NCI-H345 treated with DMSO at 0.1 percent for 48 hours (cell line): ENCODE measurements around the gene LLGL1.

Experiments
- DNase-seq: peaks from one replicate; lab custom pipeline; 2025; ENCODE audit not compliant: unreplicated experiment; lab: John Stamatoyannopoulos, UW

The LLGL1 gene

GRCh38 chr17:18250708-18251107 lies 25.3 kb downstream of the LLGL1 start:
- DNase-seq: no peak

GRCh38 chr17:18251204-18251603 lies 25.8 kb downstream of the LLGL1 start:
- no peak for DNase-seq

DNA sequence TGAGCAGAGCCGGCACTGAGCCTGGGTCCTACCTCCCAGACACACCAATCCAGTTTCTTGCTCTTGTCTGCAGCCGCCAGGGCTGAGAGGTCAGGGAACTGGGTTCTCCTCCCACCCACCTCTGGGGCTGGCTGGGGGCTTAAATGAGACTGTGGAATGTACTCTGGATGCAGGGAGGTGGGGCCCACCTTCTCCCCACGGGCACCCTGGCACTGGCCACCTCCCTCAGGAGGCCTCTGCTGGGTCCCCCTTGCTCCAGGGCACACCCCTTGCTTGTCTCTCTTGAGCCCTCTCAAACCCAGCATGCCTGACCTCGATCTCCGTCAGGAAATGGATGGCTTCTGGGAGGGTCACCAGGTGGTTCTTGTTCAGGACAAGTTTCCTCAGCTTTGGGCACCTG lies 26.7 kb downstream of the LLGL1 start:
- no peak for DNase-seq

DNA sequence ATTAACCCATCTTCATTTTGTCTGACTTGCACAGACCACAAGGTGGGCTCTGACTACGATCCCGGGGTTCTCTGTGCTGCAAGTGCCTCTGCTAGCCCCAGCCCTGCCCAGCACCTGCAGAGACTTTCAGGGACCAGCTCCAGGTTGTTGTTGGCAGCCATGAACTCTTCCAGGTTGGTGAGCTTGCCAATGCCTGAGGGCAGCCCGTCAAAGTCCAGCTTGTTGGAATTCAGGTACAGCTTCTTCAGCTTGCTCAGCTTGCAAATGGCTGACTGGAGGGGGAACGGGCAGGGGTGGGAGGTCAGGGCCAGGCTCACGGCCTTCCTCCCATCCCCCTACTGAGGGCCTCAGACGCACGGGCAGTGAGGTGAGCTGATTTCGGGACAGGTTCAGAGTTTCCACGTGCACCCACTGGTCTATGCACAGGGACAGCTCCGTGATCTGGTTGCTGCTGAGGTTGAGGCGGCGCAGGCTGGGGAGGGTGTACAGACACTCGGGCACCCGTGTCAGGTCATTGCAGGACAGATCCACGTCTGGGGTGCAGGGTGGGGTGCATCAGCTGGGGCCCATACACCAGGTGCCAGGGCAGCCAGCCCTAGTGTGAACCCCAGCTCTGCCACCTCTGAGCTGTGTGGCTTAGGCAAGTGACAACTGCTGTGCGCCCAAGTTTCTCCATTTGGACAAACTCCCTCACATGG lies 27.9 kb downstream of the LLGL1 start:
- no peak for DNase-seq

DNA sequence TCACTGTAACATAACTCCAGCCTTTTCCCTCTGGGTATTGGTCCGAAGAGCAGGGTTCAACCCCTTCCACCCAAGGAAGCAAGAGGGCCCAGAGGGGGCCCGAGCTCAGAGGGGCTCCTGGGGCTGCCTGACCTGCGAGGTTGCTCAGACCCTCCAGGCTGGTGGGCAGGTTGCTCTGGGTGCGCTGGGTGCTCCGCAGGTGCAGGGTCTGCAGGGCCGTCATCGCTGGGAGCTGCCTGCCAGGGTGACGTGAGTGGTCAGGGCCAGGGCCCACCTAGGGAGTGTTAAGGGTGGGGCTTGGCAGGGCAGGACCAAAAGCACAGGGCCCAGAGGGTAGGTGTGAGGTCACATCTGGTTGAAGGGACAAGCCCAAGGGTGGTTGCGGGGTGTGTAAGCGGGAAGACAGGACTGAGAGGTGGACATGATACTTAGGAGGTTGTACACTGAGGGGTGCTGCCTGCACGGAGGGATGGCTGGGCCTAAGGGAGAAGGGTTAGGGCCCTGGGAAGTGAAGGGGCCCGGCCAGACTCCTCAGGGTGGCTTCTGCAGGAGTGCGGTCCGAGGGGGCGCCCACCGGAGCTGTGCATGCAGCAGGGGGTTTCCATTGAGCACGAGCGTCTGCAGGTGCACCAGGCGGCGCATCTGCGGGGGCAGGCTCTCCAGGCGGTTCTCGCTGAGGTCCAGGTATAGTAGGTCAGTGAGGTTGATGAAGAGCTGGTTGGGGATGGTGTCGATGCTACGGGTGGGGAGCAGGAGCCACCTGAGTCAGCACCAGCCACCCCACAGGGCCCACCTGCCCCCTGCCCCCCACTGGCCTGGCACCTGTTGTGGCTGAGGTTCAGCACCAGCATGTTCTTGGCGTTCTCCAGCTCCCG lies 28.7 kb downstream of the LLGL1 start:
- no peak for DNase-seq

DNA sequence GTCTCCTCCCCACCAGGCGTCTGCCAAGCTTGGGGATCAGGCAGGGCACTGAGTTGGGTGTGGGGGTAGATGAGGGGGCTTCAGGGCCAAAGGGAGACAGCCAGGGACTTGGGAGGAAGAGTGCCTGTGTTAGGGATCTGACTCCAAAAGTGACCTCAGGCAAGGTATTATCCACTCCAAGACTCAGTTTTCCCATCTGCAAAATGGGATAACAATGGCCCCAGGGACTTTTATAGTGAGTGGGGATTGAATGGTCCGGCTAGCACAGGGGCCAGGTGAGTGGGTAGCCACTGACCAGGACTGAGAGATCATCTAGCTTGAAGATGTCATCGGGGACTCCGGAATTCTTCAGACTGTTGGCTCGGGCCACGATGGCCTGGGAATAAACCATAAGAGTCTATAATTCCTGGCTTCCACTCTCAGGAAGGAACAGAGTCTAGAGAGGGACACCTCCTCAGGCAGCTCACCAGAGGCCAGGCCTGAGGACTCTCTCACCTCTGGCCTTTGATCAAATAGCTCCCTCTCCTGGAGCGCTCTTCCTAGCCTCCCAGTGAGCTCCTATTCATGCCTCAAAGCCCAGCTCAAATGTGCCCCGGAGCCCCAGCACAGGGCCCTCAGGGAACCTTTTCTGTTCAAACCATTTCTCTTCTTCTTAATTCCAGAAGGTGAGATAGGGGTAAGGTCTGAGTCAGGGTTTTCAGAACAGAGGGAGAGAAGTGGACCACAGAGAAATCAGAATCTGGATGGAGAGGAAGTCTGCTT lies 29.6 kb downstream of the LLGL1 start:
- DNase-seq: no peak

- no peak for DNase-seq
Measured at GRCh38 chr17:18256351-18256750, 30.9 kb downstream of the LLGL1 start.

GRCh38 chr17:18256776-18257175 lies 31.3 kb downstream of the LLGL1 start:
- no peak for DNase-seq

GRCh38 chr17:18257268-18257981 lies 32.0 kb downstream of the LLGL1 start:
- DNase-seq: no peak

DNA sequence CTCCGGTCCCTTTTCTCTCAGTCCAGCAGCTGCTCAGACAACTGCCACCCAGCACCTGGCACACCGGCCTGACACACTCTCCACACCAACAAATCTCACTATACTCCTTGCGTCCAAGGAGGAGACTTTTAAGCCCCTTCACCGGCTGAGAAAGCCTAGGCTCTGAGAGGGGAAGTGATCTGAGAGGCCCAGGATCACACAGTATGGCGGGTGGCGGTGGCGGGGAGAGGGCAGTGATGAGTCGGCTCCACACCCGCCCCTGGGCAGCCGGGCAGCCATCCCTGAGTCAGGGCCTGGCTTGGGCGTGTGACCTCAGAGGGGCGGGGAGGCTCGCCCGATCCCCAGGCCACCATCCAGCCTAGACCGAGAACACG lies 32.5 kb downstream of the LLGL1 start:
- DNase-seq: no peak

DNA sequence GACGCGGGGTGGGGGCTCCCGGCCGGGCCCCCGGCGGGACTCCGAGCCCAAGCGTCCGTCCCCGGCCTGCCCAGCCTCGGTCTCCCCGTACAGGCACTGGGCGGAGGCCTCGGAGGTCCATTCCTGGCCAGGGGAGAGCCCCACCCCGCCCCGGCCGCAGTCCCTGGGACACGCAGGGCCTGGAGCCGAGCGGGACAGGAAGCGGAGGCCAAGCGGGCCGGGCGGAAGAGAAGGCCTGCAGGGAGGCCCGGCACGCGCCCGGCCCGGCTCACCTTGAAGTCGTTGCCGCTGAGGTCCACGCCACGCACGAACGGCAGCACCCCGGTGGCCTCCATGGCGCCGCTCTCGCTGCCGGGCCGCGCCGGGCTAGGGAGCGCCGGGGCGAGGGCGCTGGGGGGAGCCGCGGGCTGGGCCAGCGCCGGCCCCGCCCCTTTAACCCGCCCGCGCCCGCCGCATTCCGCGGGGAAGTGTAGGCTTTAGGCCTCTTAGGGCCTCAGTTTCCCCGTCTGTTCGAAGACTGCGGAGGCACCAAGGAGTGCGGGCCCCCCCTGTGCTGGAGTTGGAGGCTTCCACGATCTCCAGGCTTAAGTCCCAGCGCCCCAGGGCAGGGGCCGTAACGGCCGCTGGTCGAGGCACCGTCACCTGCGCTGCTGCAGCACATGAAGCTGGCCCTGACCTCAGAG lies 33.1 kb downstream of the LLGL1 start, which contains the start of gene FLII:
TSS of gene FLII (minus strand) at position 383 of the 683 bp plus-strand sequence. CDS start at position 335, 48 bp downstream.
- DNase-seq: no peak

DNA sequence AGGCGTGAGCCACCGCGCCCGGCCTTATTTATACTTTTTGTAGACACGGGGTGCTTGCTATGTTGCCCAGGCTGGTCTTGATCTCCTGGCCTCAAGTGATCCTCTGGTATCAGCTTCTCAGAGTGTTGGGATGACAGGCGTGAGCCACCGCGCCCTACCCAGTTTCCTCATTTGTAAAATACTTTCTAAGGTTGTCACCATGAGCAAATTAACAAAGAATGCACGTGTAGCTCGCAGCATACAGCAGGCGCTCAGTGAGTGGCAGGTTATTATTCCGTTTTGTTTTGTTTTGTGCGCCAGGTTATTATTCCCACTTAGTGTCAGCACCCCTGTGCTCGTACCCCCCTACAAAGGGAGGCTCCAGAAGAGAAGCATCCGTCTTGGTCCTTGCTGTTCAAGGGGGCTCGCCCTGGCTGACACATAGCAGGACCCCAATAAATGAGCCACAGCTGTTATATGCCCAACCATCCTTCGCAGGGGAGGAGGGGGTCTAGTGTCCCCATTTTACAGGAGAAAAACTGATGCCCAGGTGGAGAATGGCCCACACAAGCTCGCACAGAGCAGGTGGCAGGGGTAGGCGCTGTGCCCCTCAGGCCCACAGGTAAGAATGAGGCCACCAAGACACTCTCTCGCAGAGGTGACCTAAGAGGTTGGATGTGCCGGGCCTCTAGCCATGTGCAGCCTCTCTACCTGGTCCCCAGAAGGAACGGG lies 34.3 kb downstream of the LLGL1 start:
- DNase-seq: no peak

DNA sequence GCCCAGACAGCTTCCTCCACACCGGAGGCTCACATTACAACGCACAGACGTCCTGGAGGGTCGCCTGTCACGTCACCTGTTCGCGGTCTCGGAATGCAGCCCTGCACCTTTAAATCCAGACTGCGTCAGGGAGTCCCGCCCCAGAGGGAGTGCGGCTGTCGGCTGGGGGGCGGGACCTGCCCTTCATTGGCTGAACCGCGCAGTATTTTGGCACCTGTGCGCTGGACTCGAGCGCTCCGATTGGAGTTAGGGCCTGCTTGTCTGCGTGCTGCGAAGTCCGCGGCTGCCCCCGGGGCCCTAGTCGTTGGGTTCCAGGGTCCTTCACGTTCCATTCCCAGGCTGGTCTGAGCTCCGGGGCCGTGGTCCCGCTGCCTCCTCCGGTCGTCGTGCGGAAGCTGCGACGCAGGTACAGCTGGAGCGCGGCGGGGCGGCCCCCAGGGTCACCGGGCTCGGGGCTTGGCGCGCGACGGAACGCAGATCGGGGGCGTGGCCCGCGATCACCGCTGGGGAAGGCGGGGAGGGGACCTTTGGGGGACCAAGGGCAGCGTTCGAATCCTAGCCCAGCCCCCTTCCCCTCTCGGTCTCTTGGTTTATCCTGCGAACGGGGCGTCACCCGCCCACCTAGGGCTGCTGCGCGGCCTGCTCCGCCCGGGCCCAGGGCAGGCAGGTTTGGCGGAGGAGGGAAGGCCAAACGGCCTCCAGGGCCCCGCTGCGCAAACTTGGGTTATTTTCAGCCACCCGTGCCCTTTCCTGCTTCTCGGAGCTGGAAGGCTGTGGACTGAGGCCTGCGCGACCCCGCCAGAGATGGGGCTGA lies 35.1 kb downstream of the LLGL1 start, which contains the start of gene MIEF2:
TSS of gene MIEF2 (plus strand) at position 331 of the 814 bp plus-strand sequence. CDS start 2,059 bp downstream, outside the sequence.
- DNase-seq: peak; percentile 81

- no peak for DNase-seq
Measured at GRCh38 chr17:18261146-18261515, 35.7 kb downstream of the LLGL1 start.

DNA sequence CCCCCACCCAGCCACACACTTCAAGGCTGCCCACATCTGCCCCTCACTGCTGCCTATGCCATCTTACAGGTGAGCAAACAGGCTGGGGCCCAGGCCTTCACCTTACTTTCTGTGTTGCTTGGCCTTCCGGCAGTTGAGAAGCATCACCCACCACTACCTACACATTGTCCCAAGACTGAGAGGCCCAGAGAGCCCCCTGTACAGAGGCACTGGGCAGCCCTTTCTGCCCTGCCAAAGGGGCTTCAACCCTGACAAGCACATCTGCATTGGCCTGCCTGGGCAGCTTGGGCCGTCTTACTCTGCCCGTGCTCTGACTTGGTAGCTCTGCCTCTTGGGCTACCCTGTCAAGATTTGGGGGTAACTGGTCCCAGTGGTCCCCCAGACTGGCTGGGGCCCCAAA lies 36.2 kb downstream of the LLGL1 start:
- no peak for DNase-seq

- DNase-seq: no peak
Measured at GRCh38 chr17:18262111-18262510, 36.7 kb downstream of the LLGL1 start.

- DNase-seq: no peak
Measured at GRCh38 chr17:18262641-18263040, 37.2 kb downstream of the LLGL1 start.

DNA sequence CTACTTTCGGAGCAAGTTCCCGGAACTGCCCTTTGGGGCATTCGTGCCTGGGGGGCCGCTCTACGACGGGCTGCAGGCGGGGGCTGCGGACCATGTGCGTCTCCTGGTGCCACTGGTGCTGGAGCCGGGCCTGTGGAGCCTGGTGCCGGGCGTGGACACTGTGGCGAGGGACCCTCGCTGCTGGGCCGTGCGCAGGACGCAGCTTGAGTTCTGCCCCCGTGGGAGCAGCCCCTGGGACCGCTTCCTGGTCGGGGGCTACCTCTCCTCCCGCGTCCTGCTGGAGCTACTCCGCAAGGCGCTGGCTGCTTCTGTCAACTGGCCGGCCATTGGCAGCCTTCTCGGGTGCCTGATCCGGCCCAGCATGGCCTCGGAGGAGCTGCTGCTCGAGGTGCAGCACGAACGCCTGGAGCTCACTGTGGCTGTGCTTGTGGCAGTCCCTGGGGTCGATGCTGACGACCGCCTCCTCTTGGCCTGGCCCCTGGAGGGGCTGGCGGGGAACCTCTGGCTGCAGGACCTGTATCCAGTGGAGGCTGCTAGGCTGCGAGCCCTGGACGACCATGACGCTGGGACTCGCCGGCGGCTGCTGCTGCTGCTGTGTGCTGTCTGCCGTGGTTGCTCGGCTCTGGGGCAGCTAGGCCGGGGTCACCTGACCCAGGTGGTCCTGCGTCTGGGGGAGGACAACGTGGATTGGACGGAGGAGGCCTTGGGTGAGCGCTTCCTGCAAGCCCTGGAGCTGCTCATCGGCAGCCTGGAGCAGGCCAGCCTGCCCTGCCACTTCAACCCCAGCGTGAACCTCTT lies 38.6 kb downstream of the LLGL1 start:
- no peak for DNase-seq
